Measurements from ENCODE around the gene LRP1B.

Gene LRP1B

GRCh38 chr2:141392517-141393213, 738.2 kb downstream of the LRP1B start:
- no peak for DNase-seq (ENCODE audit: extremely low read depth, low read depth)
- no peak for TF ChIP-seq CTCF (IDR thresholded peaks at IDR 0.05; ENCODE audit: low read depth, low read length)

DNA sequence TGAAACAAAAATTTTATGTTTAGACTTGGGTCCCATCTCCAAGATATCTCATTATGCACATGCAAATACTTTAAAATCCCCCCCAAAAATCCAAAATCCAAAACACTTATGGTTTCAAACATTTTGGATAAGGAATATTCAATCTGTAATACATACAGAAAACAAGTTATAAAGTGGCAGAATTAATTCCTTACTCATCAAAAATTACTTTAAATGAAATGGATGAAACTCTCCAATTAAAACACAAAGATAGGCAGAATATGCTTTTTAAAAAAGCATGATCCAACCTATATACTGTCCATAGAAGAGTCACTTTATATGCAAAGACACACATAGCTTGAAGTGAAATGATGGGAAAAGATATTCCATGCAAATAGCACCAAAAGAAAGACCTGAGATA, 744.6 kb downstream of the LRP1B start:
- no peak for TF ChIP-seq CTCF (IDR thresholded peaks at IDR 0.05; ENCODE audit: low read depth, low read length)
- DNase-seq (ENCODE audit: extremely low read depth, low read depth) = no peak

DNA sequence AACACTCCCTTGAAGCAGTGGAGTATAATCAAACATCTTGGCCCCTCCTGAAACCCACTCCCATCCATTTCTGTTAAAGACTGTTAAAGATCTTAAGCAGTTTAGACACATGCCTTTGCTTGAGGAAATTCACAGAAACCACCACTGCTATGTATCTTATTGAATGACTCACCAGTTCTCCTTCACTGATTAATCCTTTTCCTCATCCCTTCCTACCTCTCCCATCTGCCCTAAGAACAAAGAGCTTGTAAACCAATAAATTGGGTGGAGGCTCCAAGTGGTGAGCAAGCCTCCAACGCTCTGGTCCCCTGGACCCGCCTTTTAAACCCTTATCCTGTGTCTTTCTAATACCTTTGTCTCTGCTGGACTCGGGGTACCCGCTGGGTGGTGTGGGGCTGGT, 746.1 kb downstream of the LRP1B start:
- no peak for DNase-seq (ENCODE audit: extremely low read depth, low read depth)
- TF ChIP-seq CTCF (IDR thresholded peaks at IDR 0.05; ENCODE audit: low read depth, low read length) = no peak

DNA sequence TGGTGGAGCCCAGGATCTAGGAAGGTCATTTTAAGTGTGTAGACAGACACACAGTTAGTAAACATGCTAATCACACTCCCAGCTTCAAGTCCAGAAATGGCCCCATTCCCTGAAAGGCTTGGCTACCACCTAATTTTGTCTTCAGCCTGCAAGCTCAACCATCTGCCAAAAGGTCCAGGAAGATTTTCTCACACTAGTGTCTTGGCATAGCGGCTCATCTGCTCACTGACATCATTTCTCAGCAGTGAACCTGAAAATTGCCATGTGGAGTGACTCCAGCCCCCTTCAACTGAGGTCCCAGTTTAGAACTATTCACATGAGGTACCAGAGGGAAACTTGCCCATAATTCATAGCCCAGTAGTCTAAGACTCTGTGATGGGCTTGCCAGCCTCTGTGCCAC, 748.9 kb downstream of the LRP1B start:
- DNase-seq (ENCODE audit: extremely low read depth, low read depth) = no peak
- TF ChIP-seq CTCF (IDR thresholded peaks at IDR 0.05; ENCODE audit: low read depth, low read length) = no peak

DNA sequence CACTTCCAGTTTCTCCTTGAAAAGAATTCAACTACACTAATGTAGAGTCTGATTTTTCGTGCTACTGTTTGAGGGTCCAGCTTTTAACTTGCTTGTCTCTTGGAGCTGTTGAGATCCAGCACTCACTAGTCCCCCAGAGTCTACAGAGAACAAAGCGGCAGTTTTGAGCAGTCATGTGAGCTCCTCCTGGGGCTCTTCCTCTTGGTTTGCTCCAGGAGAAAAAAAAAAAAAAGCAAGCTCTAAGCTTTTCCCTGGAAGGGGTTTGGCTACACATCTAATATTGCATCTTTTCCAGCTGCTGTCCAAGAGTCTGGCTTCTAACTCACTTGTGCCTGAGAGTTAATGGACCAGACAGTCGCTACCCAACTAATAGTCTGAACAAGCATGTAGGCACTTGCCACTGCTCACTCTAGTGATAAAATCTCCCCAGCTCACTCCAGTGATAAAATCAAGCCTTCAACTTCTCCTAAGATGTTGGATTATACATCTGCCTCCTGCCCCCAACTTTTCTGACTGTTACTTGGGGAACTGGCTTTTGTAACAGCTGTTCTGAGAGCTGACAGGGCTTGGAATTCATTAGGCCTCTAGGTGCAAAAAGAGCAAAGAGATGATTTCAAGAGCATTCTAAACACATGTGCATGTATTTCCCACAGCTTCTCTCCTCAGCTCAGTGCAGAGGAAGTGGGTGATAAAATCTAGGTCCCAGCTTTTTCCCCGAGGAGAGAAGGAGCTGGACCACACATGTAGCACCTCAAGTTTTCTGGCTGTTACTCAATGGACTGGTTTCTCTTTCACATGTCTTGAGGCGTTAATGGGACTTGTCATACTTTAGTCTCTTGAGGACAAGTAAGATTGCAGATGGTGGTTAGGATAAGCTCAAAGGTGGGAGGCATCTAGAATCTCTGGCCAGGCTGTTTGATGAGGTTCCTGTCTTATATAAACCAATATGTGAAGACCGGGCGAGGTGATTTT, 750.5 kb downstream of the LRP1B start:
- no peak for DNase-seq (ENCODE audit: extremely low read depth, low read depth)
- TF ChIP-seq CTCF (IDR thresholded peaks at IDR 0.05; ENCODE audit: low read depth, low read length) = no peak

GRCh38 chr2:141364821-141365220, 766.0 kb downstream of the LRP1B start:
- no peak for DNase-seq (ENCODE audit: extremely low read depth, low read depth)
- TF ChIP-seq CTCF (IDR thresholded peaks at IDR 0.05; ENCODE audit: low read depth, low read length) = no peak

DNA sequence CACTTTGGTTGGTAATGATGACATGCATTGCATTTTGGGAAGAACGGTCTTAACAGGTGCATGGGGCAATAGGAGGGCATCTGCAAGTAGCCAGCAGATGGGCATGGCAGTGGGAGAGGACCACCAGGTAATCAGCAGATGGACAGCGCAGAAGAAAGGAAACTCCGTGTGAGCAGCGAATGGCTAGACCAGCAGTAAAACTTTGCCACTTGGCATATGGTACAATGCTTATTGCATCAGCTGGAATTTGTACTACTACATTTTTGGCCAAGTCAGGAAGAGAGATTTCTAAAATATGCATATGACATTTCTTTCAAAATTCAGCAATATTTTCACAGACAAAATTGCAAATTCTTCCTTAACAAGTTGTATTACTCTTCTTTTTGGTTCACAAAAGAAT, 768.5 kb downstream of the LRP1B start:
- no peak for DNase-seq (ENCODE audit: extremely low read depth, low read depth)
- TF ChIP-seq CTCF (IDR thresholded peaks at IDR 0.05; ENCODE audit: low read depth, low read length) = no peak

All from AG09319 (cell line).